Endodermal cell (in vitro differentiated cells): ENCODE data around the gene NADK2. TPM values are rescaled to one million over a fixed set of nuclear protein-coding genes. Genes with fewer than 3 reads are reported as not detected.

ENCODE experiments used
- DNase-seq: peaks from one replicate; pipeline ENCODE4 v3.0.0-alpha.2; 2017
- H3K27ac ChIP-seq: 2 replicates; pipeline ENCODE4 v1.5.1; 2013; ENCODE audit warnings: mild to moderate bottlenecking, low read depth, low read length, moderate library complexity
- H3K27me3 ChIP-seq: 2 replicates; pipeline ENCODE4 v1.6.1; 2013; ENCODE audit warnings: mild to moderate bottlenecking, low read length, moderate library complexity; ENCODE audit not compliant: insufficient read depth, control insufficient read depth, poor library complexity, severe bottlenecking
- H3K36me3 ChIP-seq: 2 replicates; pipeline ENCODE4 v1.7.0; 2013; ENCODE audit warnings: mild to moderate bottlenecking, low read length, moderate library complexity; ENCODE audit not compliant: control insufficient read depth, insufficient read depth
- H3K4me1 ChIP-seq: one replicate; pipeline ENCODE4 v1.7.0; 2013; ENCODE audit warnings: low read length; ENCODE audit not compliant: control insufficient read depth, insufficient read depth
- H3K4me3 ChIP-seq: 2 replicates; pipeline ENCODE4 v1.5.1; 2013; ENCODE audit warnings: mild to moderate bottlenecking, low read length, moderate library complexity
- H3K9ac ChIP-seq: 2 replicates; pipeline ENCODE4 v1.6.1; 2013; ENCODE audit warnings: mild to moderate bottlenecking, low read length, moderate library complexity; ENCODE audit not compliant: poor library complexity, severe bottlenecking; ENCODE audit errors: extremely low read depth
- H3K9me3 ChIP-seq: 2 replicates; pipeline ENCODE4 v1.6.1; 2013; ENCODE audit warnings: mild to moderate bottlenecking, low read length, moderate library complexity; ENCODE audit not compliant: control insufficient read depth
- H3K27ac Mint-ChIP-seq: 2 replicates; pipeline ENCODE4 v1.8.0; 2020; ENCODE audit warnings: mixed read lengths
- H3K27me3 Mint-ChIP-seq: 2 replicates; pipeline ENCODE4 v1.8.0; 2021; ENCODE audit warnings: mild to moderate bottlenecking, mixed read lengths; ENCODE audit not compliant: insufficient read depth
- H3K36me3 Mint-ChIP-seq: 2 replicates; pipeline ENCODE4 v1.8.0; 2020; ENCODE audit warnings: low read depth, mixed read lengths
- H3K4me1 Mint-ChIP-seq: 2 replicates; pipeline ENCODE4 v1.8.0; 2020; ENCODE audit warnings: mixed read lengths
- H3K4me3 Mint-ChIP-seq: 2 replicates; pipeline ENCODE4 v1.8.0; 2020; ENCODE audit warnings: mild to moderate bottlenecking, moderate library complexity, mixed read lengths
- H3K9me3 Mint-ChIP-seq: 2 replicates; pipeline ENCODE4 v1.8.0; 2020; ENCODE audit warnings: mild to moderate bottlenecking, mixed read lengths
- WGBS, 2 experiments: methylation state at CpG; one replicate each; pipeline versions ENCODE4 v1.1.5 to v1.1.7; 2013; ENCODE audit warnings: missing lambda C conversion rate in 2 of 2, mixed read lengths in 1 of 2; ENCODE audit not compliant: insufficient coverage in 1 of 2, insufficient read length in 1 of 2; 5-methylcytosine and 5-hydroxymethylcytosine counted together
- total RNA-seq, 2 donors: library from RNA; stranded (reverse); fragmentation: NEBNext Ultra II Directional in 1 of 2; extraction: Animal tissue kit (Norgen Biotek cat#: 25700) in 1 of 2; gene quantifications; 2 replicates in 1 of 2; 3 replicates in 1 of 2; pipeline ENCODE4 v1.2.1, GENCODE V29; 2021
- TF ChIP-seq, protein P1 (sequence below): fragments of 200-600 bp; sonication (generic); conservative IDR thresholded peaks from 2 replicates; pipeline ENCODE4 v1.5.0; 2021; ENCODE audit warnings: antibody characterized with exemption, mild to moderate bottlenecking

Gene NADK2
- total RNA-seq, 2 donors from 2014 or later = 27.5 to 44.5 TPM

DNA sequence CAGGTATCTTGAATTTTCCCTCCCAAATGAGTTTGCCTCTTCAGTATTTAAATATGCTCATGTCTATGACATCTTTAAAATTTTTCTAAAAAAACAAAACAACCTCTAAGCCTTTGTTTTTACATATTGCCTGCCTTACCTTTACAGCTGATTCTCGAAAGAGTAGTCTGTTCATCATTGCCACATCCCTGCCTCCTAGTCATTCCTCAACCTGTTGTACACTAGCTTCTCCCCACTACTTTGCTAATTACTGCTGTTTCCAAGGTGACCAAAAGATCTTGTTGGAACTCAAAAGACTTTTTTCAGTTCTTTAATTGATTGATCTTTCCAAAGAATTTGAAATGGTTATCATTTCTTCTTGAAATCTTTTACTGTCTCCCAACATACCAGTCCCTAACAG, 1.9 kb upstream of the NADK2 start:
- H3K4me3 ChIP-seq = no peak overlapping the region
- Mint-ChIP-seq H3K27ac (no peak overlapping the region), H3K4me3 (no peak overlapping the region), H3K4me1 (peaks cover 20% of the 10 kb centered on the region), H3K36me3 (no peaks in the 10 kb centered on the region), H3K27me3 (peaks cover 16% of the 10 kb centered on the region), H3K9me3 (no peaks in the 10 kb centered on the region)
- H3K4me1 ChIP-seq = peaks cover 3% of the 10 kb centered on the region
- H3K9me3 ChIP-seq = no peaks in the 10 kb centered on the region
- H3K27me3 ChIP-seq = no peaks in the 10 kb centered on the region
- 91 to 100% methylated on average over 1 of the region's 1 CpG for WGBS, 2 experiments
- DNase-seq = no peak
- no peak overlapping the region for H3K27ac ChIP-seq
- H3K9ac ChIP-seq = no peak overlapping the region
- H3K36me3 ChIP-seq = no peaks in the 10 kb centered on the region
- TF ChIP-seq, protein P1, sequence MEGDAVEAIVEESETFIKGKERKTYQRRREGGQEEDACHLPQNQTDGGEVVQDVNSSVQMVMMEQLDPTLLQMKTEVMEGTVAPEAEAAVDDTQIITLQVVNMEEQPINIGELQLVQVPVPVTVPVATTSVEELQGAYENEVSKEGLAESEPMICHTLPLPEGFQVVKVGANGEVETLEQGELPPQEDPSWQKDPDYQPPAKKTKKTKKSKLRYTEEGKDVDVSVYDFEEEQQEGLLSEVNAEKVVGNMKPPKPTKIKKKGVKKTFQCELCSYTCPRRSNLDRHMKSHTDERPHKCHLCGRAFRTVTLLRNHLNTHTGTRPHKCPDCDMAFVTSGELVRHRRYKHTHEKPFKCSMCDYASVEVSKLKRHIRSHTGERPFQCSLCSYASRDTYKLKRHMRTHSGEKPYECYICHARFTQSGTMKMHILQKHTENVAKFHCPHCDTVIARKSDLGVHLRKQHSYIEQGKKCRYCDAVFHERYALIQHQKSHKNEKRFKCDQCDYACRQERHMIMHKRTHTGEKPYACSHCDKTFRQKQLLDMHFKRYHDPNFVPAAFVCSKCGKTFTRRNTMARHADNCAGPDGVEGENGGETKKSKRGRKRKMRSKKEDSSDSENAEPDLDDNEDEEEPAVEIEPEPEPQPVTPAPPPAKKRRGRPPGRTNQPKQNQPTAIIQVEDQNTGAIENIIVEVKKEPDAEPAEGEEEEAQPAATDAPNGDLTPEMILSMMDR = no peak

- peak overlapping the region; percentile 93 for H3K27ac ChIP-seq
- DNase-seq = no peak
- H3K9me3 ChIP-seq = no peaks in the 10 kb centered on the region
- 80 to 95% methylated on average over 17 to 24 of the region's 24 CpGs for WGBS, 2 experiments
- H3K36me3 ChIP-seq = no peaks in the 10 kb centered on the region
- Mint-ChIP-seq H3K27ac (peak overlapping the region; percentile 95), H3K9me3 (no peaks in the 10 kb centered on the region), H3K36me3 (no peaks in the 10 kb centered on the region), H3K4me3 (peak overlapping the region; percentile 76), H3K27me3 (peaks cover 17% of the 10 kb centered on the region), H3K4me1 (peaks cover 20% of the 10 kb centered on the region)
- TF ChIP-seq, protein P1 = no peak
- H3K9ac ChIP-seq = peak overlapping the region; percentile 90
- H3K4me1 ChIP-seq = peaks cover 3% of the 10 kb centered on the region
- H3K4me3 ChIP-seq = peak overlapping the region; percentile 72
- H3K27me3 ChIP-seq = no peaks in the 10 kb centered on the region
These were observed 1.1 kb upstream of the NADK2 start for GRCh38 chr5:36242534-36243485.

DNA sequence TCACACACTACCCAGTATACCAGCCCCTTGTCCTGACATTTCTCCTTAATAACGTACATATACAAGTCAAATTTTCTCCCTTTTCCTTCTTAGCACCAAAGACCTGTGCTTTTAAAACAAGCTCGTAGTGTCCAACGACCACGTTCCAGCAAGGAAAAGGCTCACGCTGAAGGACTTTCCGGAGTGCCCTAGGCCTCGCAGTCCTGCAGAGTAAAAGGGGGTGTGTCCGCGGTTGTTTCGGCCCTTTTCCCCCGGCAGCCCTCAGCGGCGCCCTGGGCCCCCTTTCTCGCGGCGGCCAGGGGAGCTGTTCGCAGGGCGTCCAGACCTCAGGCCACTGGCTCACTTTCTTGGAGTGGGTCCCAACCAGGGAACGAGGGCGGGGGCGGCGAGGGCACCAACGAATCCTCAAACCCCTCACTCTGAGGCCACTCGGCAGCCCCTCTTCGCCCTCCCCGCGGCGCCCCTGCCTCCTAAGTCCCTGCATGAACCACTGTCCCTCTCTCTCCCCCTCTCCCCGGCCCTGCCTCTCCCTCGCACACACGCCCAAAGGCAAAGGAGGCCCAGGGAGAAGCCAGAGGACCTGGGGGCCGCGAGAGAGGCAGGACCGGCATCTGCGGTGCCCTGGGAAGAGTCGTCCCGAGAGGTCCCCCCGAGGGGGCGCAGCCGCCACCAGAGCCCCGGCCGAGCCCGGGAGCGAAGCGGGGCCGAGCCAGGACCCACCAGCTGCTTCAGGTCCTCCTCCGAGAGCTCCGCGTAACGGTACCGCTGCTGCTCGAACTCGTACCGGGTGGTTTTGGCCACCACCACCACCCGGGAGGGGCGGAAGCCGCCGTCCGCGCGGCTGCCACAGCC, 720 bp downstream of the NADK2 start:
- 0 to 1% methylated on average over 25 to 61 of the region's 61 CpGs for WGBS, 2 experiments
- Mint-ChIP-seq H3K36me3 (no peaks in the 10 kb centered on the region), H3K4me3 (peak overlapping the region; percentile 76), H3K4me1 (peaks cover 20% of the 10 kb centered on the region), H3K9me3 (no peaks in the 10 kb centered on the region), H3K27ac (peak overlapping the region; percentile 77), H3K27me3 (peaks cover 20% of the 10 kb centered on the region)
- peak overlapping the region; percentile 90 for H3K9ac ChIP-seq
- DNase-seq = peak; percentile 89
- H3K4me1 ChIP-seq = peaks cover 3% of the 10 kb centered on the region
- TF ChIP-seq, protein P1 = peak; percentile 7
- no peaks in the 10 kb centered on the region for H3K27me3 ChIP-seq
- peak overlapping the region; percentile 80 for H3K4me3 ChIP-seq
- H3K36me3 ChIP-seq = no peaks in the 10 kb centered on the region
- peak overlapping the region; percentile 78 for H3K27ac ChIP-seq
- no peaks in the 10 kb centered on the region for H3K9me3 ChIP-seq
